Caco-2 (cell line): ENCODE measurements around the gene IL31. TPM values are rescaled to one million over a fixed set of nuclear protein-coding genes. Genes with fewer than 3 reads are reported as not detected.

Source experiments
- BruUV-seq: library from RNA; stranded (reverse); fragments of 400-500 nt; replicated peaks from 2 replicates; lab custom pipeline; 2021; lab: Mats Ljungman, UMichigan
- CTCF ChIA-PET: fragments of 300-600 bp; sonication (Branson Sonifier 250); formaldehyde crosslinking; loops from one replicate; lab custom pipeline; 2022; ENCODE audit warnings: antibody characterized with exemption; lab: Charles Lee
- POLR2A ChIA-PET: fragments of 300-600 bp; sonication (Branson Sonifier 250); formaldehyde crosslinking; loops from one replicate; lab custom pipeline; 2022; ENCODE audit warnings: antibody characterized with exemption; lab: Charles Lee
- DNase-seq, 2 experiments: peaks; one replicate each; pipeline versions ENCODE4 v3.0.0 to v3.0.0-alpha.2; 2020 to 2022
- H3K27me3 ChIP-seq: replicated peaks from 2 replicates; pipeline ENCODE4 v1.6.0; 2011; ENCODE audit warnings: low read length; ENCODE audit not compliant: control insufficient read depth, insufficient read depth
- H3K36me3 ChIP-seq: 2 replicates; pipeline ENCODE4 v1.5.1; 2011; ENCODE audit warnings: low read length; ENCODE audit not compliant: control insufficient read depth, insufficient read depth
- H3K4me1 ChIP-seq: fragments of 250-450 bp; sonication (Bioruptor Pico); 2 replicates; pipeline ENCODE4 v1.5.1; 2020; ENCODE audit warnings: mild to moderate bottlenecking
- H3K4me3 ChIP-seq: 2 replicates; pipeline ENCODE4 v1.5.1; 2011; ENCODE audit warnings: low read depth, mild to moderate bottlenecking, control low read depth, low read length
- H3K9me3 ChIP-seq: fragments of 250-450 bp; sonication (Bioruptor Pico); 2 replicates; pipeline ENCODE4 v1.5.1; 2020; ENCODE audit warnings: mild to moderate bottlenecking, moderate library complexity
- H3K27ac Mint-ChIP-seq: one replicate; pipeline ENCODE4 v1.8.0; 2022; ENCODE audit warnings: mixed read lengths; ENCODE audit not compliant: unreplicated experiment
- H3K27me3 Mint-ChIP-seq: one replicate; pipeline ENCODE4 v1.8.0; 2022; ENCODE audit warnings: mixed read lengths; ENCODE audit not compliant: insufficient read depth, unreplicated experiment
- H3K36me3 Mint-ChIP-seq: one replicate; pipeline ENCODE4 v1.8.0; 2022; ENCODE audit warnings: mild to moderate bottlenecking, mixed read lengths; ENCODE audit not compliant: insufficient read depth, unreplicated experiment
- H3K4me1 Mint-ChIP-seq: one replicate; pipeline ENCODE4 v1.8.0; 2022; ENCODE audit warnings: low read depth, mixed read lengths; ENCODE audit not compliant: unreplicated experiment
- H3K4me3 Mint-ChIP-seq: one replicate; pipeline ENCODE4 v1.8.0; 2022; ENCODE audit warnings: mild to moderate bottlenecking, moderate library complexity, mixed read lengths; ENCODE audit not compliant: unreplicated experiment
- H3K9me3 Mint-ChIP-seq: one replicate; pipeline ENCODE4 v1.8.0; 2022; ENCODE audit warnings: mixed read lengths; ENCODE audit not compliant: unreplicated experiment
- intact Hi-C: fragments of 100-400 bp; cut with micrococcal nuclease; formaldehyde crosslinking; loops from one replicate; pipeline ENCODE4 v1.10.0; 2022; ENCODE audit not compliant: unreplicated experiment
- total RNA-seq: library from RNA; stranded (reverse); gene quantifications from 2 replicates; pipeline ENCODE4 v1.2.3, GENCODE V29; 2022
- TF ChIP-seq, protein P1 (sequence below), 2 experiments: fragments of 200-600 bp in 1 of 2; IDR thresholded peaks; 1 replicate in 1 of 2; 2 replicates in 1 of 2; pipeline versions ENCODE4 v1.5.1 to v1.8.0; 2011 to 2022; ENCODE audit warnings: antibody characterized with exemption in 1 of 2, control low read depth in 1 of 2, inconsistent platforms in 1 of 2, low read depth in 1 of 2, low read length in 1 of 2, mild to moderate bottlenecking in 1 of 2, moderate library complexity in 1 of 2; ENCODE audit not compliant: insufficient read depth in 1 of 2, severe bottlenecking in 1 of 2, unreplicated experiment in 1 of 2

The IL31 gene
- total RNA-seq, 1 experiment from 2014 or later: not detected

DNA sequence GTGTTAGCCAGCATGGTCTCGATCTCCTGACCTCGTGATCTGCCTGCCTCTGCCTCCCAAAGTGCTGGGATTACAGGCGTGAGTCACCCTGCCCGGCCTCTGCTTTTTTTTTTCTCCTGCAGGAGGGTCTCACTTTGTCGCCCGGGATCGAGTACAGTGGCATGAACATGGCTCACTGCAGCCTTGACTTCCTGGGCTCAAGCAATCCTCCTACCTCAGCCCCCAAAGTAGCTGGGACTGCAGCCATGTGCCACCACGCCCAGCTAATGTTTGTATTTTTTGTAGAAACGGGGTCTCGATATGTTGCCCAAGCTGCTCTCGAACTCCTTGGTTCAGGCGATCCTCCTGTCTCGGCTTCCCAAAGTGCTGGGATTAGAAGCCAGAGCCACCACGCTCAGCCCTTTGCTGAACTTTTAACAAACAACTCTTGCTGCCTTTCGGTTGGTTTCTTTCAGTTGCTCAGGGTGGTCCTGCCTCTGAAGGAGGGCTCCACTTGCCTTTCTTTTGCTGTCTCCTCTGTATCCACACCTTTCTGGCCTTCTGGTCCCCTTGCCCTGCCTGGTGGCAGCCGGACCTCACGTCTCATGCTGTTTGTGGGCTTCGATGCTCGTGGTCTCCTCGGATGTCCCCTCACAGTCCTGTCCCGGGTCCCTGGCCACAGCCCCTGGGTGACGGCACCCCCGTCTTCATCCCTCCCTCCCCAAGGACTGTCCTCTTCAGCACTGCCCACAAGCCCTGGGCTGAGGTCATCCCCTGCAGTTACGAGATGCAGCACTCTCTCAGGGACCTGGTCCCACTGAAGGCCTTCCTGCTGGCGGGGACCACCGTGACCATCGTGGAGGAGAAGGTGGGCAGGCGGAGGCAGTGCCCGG lies 25.7 kb upstream of the IL31 start:
- ChIA-PET POLR2A (no interaction called here), CTCF (no interaction called here)
- intact Hi-C loops: no loop called here
- H3K9me3 Mint-ChIP-seq: peaks cover 9% of the 10 kb centered on the region
- Histone ChIP-seq H3K4me1 (peaks cover 9% of the 10 kb centered on the region; the same call in 1 of the 2 replicates), H3K27me3 (no peaks in the 10 kb centered on the region), H3K36me3 (no peaks in the 10 kb centered on the region), H3K9me3 (no peaks in the 10 kb centered on the region), H3K4me3 (no peak overlapping the region)
- H3K4me3 Mint-ChIP-seq: no peak overlapping the region
- no peak overlapping the region for H3K27ac Mint-ChIP-seq
- TF ChIP-seq, protein P1, sequence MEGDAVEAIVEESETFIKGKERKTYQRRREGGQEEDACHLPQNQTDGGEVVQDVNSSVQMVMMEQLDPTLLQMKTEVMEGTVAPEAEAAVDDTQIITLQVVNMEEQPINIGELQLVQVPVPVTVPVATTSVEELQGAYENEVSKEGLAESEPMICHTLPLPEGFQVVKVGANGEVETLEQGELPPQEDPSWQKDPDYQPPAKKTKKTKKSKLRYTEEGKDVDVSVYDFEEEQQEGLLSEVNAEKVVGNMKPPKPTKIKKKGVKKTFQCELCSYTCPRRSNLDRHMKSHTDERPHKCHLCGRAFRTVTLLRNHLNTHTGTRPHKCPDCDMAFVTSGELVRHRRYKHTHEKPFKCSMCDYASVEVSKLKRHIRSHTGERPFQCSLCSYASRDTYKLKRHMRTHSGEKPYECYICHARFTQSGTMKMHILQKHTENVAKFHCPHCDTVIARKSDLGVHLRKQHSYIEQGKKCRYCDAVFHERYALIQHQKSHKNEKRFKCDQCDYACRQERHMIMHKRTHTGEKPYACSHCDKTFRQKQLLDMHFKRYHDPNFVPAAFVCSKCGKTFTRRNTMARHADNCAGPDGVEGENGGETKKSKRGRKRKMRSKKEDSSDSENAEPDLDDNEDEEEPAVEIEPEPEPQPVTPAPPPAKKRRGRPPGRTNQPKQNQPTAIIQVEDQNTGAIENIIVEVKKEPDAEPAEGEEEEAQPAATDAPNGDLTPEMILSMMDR (IDR thresholded peaks at IDR 0.05; ENCODE audit: insufficient read depth in 1 of 2, low read depth in 1 of 2, low read length in 1 of 2, severe bottlenecking in 1 of 2, unreplicated experiment in 1 of 2): no peak
- H3K36me3 Mint-ChIP-seq: peaks cover 8% of the 10 kb centered on the region
- H3K27me3 Mint-ChIP-seq: no peaks in the 10 kb centered on the region
- no peak for DNase-seq
- BruUV-seq: no TSS peak
- H3K4me1 Mint-ChIP-seq: peaks cover under 1% of the 10 kb centered on the region

GRCh38 chr12:122197612-122197966 lies 23.6 kb upstream of the IL31 start:
- BruUV-seq: no TSS peak
- H3K27me3 Mint-ChIP-seq: no peaks in the 10 kb centered on the region
- H3K27me3 ChIP-seq: no peaks in the 10 kb centered on the region

GRCh38 chr12:122195405-122195804 lies 21.4 kb upstream of the IL31 start:
- Mint-ChIP-seq H3K36me3 (no peaks in the 10 kb centered on the region), H3K4me1 (no peaks in the 10 kb centered on the region), H3K9me3 (peaks cover 9% of the 10 kb centered on the region), H3K27ac (no peak overlapping the region), H3K27me3 (no peaks in the 10 kb centered on the region), H3K4me3 (no peak overlapping the region)
- no TSS peak for BruUV-seq
- Histone ChIP-seq H3K4me3 (no peak overlapping the region), H3K27me3 (no peaks in the 10 kb centered on the region), H3K4me1 (no peaks in the 10 kb centered on the region), H3K36me3 (no peaks in the 10 kb centered on the region), H3K9me3 (no peaks in the 10 kb centered on the region)
- CTCF ChIA-PET: no interaction called here
- no peak for DNase-seq
- TF ChIP-seq, protein P1 (IDR thresholded peaks at IDR 0.05; ENCODE audit: insufficient read depth in 1 of 2, low read depth in 1 of 2, low read length in 1 of 2, severe bottlenecking in 1 of 2, unreplicated experiment in 1 of 2): no peak
- intact Hi-C loops: no loop called here
- POLR2A ChIA-PET: no interaction called here

More at GRCh38 chr12:122197612-122197966, 23.6 kb upstream of the IL31 start:
- H3K36me3 Mint-ChIP-seq: no peaks in the 10 kb centered on the region
- DNase-seq: no peak
- H3K27ac Mint-ChIP-seq: no peak overlapping the region
- 0 out of 2 replicates have a peak, but pooled peaks cover 2% of the 10 kb centered on the region for H3K4me1 ChIP-seq
- H3K4me3 Mint-ChIP-seq: no peak overlapping the region
- H3K9me3 Mint-ChIP-seq: peaks cover 9% of the 10 kb centered on the region
- TF ChIP-seq, protein P1 (IDR thresholded peaks at IDR 0.05; ENCODE audit: insufficient read depth in 1 of 2, low read depth in 1 of 2, low read length in 1 of 2, severe bottlenecking in 1 of 2, unreplicated experiment in 1 of 2): no peak
- intact Hi-C loops: no loop called here
- no peaks in the 10 kb centered on the region for H3K4me1 Mint-ChIP-seq
- no peaks in the 10 kb centered on the region for H3K9me3 ChIP-seq
- no peaks in the 10 kb centered on the region for H3K36me3 ChIP-seq
- POLR2A ChIA-PET: no interaction called here
- H3K4me3 ChIP-seq: no peak overlapping the region
- CTCF ChIA-PET: no interaction called here
